ENCODE data around the gene NBEA. TPM values are rescaled to one million over a fixed set of nuclear protein-coding genes. Genes with fewer than 3 reads are reported as not detected.

The NBEA gene
- total RNA-seq, 5 donors from 2014 or later (not counting 1 experiment from before 2014, with no cell fraction given): 1.3 to 8.7 (median 3.7) TPM

- Mint-ChIP-seq H3K36me3 (peaks cover 4% of the 10 kb centered on the region), H3K27ac (no peak overlapping the region), H3K27me3 (peaks cover 34 to 41% of the 10 kb centered on the region in 2 donors), H3K4me3 (no peak overlapping the region), H3K9me3 (peaks cover 0 to 2% (median 0%) of the 10 kb centered on the region in 3 donors), H3K4me1 (peaks cover 13 to 30% (median 17%) of the 10 kb centered on the region in 3 donors)
- DNase-seq (no peak), ATAC-seq (replicated peaks in 1 of 4) (no peak)
- peaks cover 8 to 25% of the 10 kb centered on the region in 2 experiments for H3K27me3 ChIP-seq (replicated peaks in 1 of 2; ENCODE audit: control insufficient read depth in 2 of 2, extremely low read depth in 1 of 2, insufficient read depth in 2 of 2, low read length in 1 of 2)
- WGBS (ENCODE audit: insufficient coverage): no CpG with 5 or more reads among the region's 2 CpGs
- H3K4me1 ChIP-seq (ENCODE audit: control insufficient read depth in 1 of 2, extremely low read depth in 1 of 2, insufficient read depth in 2 of 2, low read length in 2 of 2): peaks cover 8 to 21% of the 10 kb centered on the region in 2 experiments
- ChIA-PET POLR2A (no interaction called here), CTCF (no interaction called here)
- no peak overlapping the region for H3K27ac ChIP-seq (ENCODE audit: low read length)
- H3K4me3 ChIP-seq (ENCODE audit: control insufficient read depth in 1 of 2, extremely low read depth in 1 of 2, low read length in 1 of 2): no peak overlapping the region
- H3K36me3 ChIP-seq (ENCODE audit: control insufficient read depth in 2 of 2, extremely low read depth in 1 of 2, insufficient read depth in 1 of 2, low read length in 1 of 2): no peaks in the 10 kb centered on the region
- H3K9me3 ChIP-seq: no peaks in the 10 kb centered on the region
Measured at GRCh38 chr13:35480346-35480745, 538.3 kb downstream of the NBEA start.

- no peak overlapping the region for H3K27ac ChIP-seq (ENCODE audit: low read length)
- H3K27me3 ChIP-seq (replicated peaks in 1 of 2; ENCODE audit: control insufficient read depth in 2 of 2, extremely low read depth in 1 of 2, insufficient read depth in 2 of 2, low read length in 1 of 2): peaks cover 4 to 11% of the 10 kb centered on the region in 2 experiments
- H3K36me3 ChIP-seq (ENCODE audit: control insufficient read depth in 2 of 2, extremely low read depth in 1 of 2, insufficient read depth in 1 of 2, low read length in 1 of 2): no peaks in the 10 kb centered on the region
- ChIA-PET CTCF (no interaction called here), POLR2A (no interaction called here)
- Mint-ChIP-seq H3K27me3 (peaks cover 20 to 27% of the 10 kb centered on the region in 2 donors), H3K36me3 (no peaks in the 10 kb centered on the region), H3K27ac (no peak overlapping the region), H3K9me3 (no peaks in the 10 kb centered on the region), H3K4me1 (peaks cover 0 to 16% (median 2%) of the 10 kb centered on the region in 3 donors), H3K4me3 (no peak overlapping the region)
- DNase-seq: no peak
- peaks cover 0 to 7% of the 10 kb centered on the region in 2 experiments for H3K4me1 ChIP-seq (ENCODE audit: control insufficient read depth in 1 of 2, extremely low read depth in 1 of 2, insufficient read depth in 2 of 2, low read length in 2 of 2)
- no peaks in the 10 kb centered on the region for H3K9me3 ChIP-seq
- no CpG with 5 or more reads among the region's 2 CpGs for WGBS (ENCODE audit: insufficient coverage)
- no peak overlapping the region for H3K4me3 ChIP-seq (ENCODE audit: control insufficient read depth in 1 of 2, extremely low read depth in 1 of 2, low read length in 1 of 2)
- no peak for ATAC-seq (replicated peaks in 1 of 4)
Measured at GRCh38 chr13:35481777-35482176, 539.7 kb downstream of the NBEA start.

DNA sequence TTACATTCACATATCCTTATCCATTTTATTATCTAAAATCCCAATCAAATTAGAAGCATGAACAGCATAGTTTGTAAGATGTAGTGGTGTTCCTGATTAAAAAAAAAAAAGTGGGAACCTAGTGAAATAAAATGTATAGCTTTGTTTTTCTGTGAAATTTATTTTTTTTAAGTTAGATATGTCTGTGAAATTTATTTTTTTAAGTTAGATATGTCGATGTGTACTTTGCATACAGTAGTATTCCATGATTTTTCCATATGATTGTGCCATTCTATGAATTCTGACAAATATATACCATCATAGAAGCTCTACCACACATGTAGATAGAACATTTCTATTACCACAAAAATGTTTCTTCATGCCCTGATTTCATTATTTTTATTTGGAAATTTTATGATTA lies 540.5 kb downstream of the NBEA start:
- H3K27ac Mint-ChIP-seq: no peak overlapping the region
- H3K4me1 ChIP-seq (ENCODE audit: control insufficient read depth in 1 of 2, extremely low read depth in 1 of 2, insufficient read depth in 2 of 2, low read length in 2 of 2): peaks cover 0 to 6% of the 10 kb centered on the region in 2 experiments

DNA sequence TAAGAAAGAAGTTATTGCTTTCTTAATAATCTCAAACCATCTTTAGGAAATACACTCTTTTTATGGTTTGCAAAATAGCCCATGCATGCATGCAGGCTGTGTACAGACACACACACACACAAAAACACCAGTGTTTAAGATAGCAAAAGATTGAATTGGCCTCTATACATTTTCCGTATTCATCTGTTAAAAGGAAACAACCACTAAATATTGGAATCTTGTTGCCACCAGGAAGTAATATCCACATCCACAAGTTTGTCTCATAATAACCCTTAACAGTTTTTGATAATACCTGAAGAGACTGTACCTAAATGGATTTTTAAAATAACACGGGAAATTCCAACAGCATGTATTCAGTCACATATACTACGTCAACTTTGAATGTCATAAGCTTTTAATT lies 541.7 kb downstream of the NBEA start:
- H3K27me3 Mint-ChIP-seq: peaks cover 1 to 9% of the 10 kb centered on the region in 2 donors
- H3K4me3 ChIP-seq (ENCODE audit: control insufficient read depth in 1 of 2, extremely low read depth in 1 of 2, low read length in 1 of 2): no peak overlapping the region
- no peak overlapping the region for H3K4me3 Mint-ChIP-seq
- peaks cover 0 to 3% of the 10 kb centered on the region in 2 experiments for H3K27me3 ChIP-seq (replicated peaks in 1 of 2; ENCODE audit: control insufficient read depth in 2 of 2, extremely low read depth in 1 of 2, insufficient read depth in 2 of 2, low read length in 1 of 2)
- H3K4me1 ChIP-seq (ENCODE audit: control insufficient read depth in 1 of 2, extremely low read depth in 1 of 2, insufficient read depth in 2 of 2, low read length in 2 of 2): peaks cover 0 to 2% of the 10 kb centered on the region in 2 experiments
- no peak overlapping the region for H3K27ac Mint-ChIP-seq
- H3K9me3 Mint-ChIP-seq: no peaks in the 10 kb centered on the region
- DNase-seq (no peak), ATAC-seq (replicated peaks in 1 of 4) (no peak)
- no peaks in the 10 kb centered on the region for H3K9me3 ChIP-seq
- POLR2A ChIA-PET: interaction anchor here in 1 of 2 donors (0.5 kb wide), 1 partner anchor 77 kb away, joined by 7 read pairs; no protein-coding TSS in a partner anchor
- no CpG with 5 or more reads among the region's 3 CpGs for WGBS (ENCODE audit: insufficient coverage)
- H3K36me3 ChIP-seq (ENCODE audit: control insufficient read depth in 2 of 2, extremely low read depth in 1 of 2, insufficient read depth in 1 of 2, low read length in 1 of 2): no peaks in the 10 kb centered on the region
- no peak overlapping the region for H3K27ac ChIP-seq (ENCODE audit: low read length)
- H3K36me3 Mint-ChIP-seq: no peaks in the 10 kb centered on the region
- CTCF ChIA-PET: no interaction called here
- H3K4me1 Mint-ChIP-seq: peaks cover 0 to 2% (median 0%) of the 10 kb centered on the region in 3 donors

More for the DNA sequence above, 540.5 kb downstream of the NBEA start:
- H3K27me3 Mint-ChIP-seq: peaks cover 12 to 19% of the 10 kb centered on the region in 2 donors
- WGBS (ENCODE audit: insufficient coverage): no CpG with 5 or more reads among the region's 1 CpG
- H3K4me1 Mint-ChIP-seq: peaks cover 0 to 10% (median 0%) of the 10 kb centered on the region in 3 donors
- no peak overlapping the region for H3K4me3 Mint-ChIP-seq
- H3K9me3 ChIP-seq: no peaks in the 10 kb centered on the region
- no peaks in the 10 kb centered on the region for H3K36me3 ChIP-seq (ENCODE audit: control insufficient read depth in 2 of 2, extremely low read depth in 1 of 2, insufficient read depth in 1 of 2, low read length in 1 of 2)
- H3K36me3 Mint-ChIP-seq: no peaks in the 10 kb centered on the region
- DNase-seq (no peak), ATAC-seq (replicated peaks in 1 of 4) (no peak)
- H3K27me3 ChIP-seq (replicated peaks in 1 of 2; ENCODE audit: control insufficient read depth in 2 of 2, extremely low read depth in 1 of 2, insufficient read depth in 2 of 2, low read length in 1 of 2): peaks cover 2 to 10% of the 10 kb centered on the region in 2 experiments
- POLR2A ChIA-PET: no interaction called here
- no peak overlapping the region for H3K27ac ChIP-seq (ENCODE audit: low read length)
- H3K4me3 ChIP-seq (ENCODE audit: control insufficient read depth in 1 of 2, extremely low read depth in 1 of 2, low read length in 1 of 2): no peak overlapping the region
- CTCF ChIA-PET: no interaction called here
- no peaks in the 10 kb centered on the region for H3K9me3 Mint-ChIP-seq

- Mint-ChIP-seq H3K4me3 (no peak overlapping the region), H3K27me3 (peaks cover 0 to 3% of the 10 kb centered on the region in 2 donors), H3K4me1 (no peaks in the 10 kb centered on the region), H3K9me3 (peaks cover 0 to 1% (median 0%) of the 10 kb centered on the region in 3 donors), H3K27ac (no peak overlapping the region), H3K36me3 (no peaks in the 10 kb centered on the region)
- WGBS (ENCODE audit: insufficient coverage): no CpG with 5 or more reads among the region's 2 CpGs
- no peaks in the 10 kb centered on the region for H3K27me3 ChIP-seq (replicated peaks in 1 of 2; ENCODE audit: control insufficient read depth in 2 of 2, extremely low read depth in 1 of 2, insufficient read depth in 2 of 2, low read length in 1 of 2)
- H3K27ac ChIP-seq (ENCODE audit: low read length): no peak overlapping the region
- no peak overlapping the region for H3K4me3 ChIP-seq (ENCODE audit: control insufficient read depth in 1 of 2, extremely low read depth in 1 of 2, low read length in 1 of 2)
- DNase-seq: no peak
- no peak for ATAC-seq (replicated peaks in 1 of 4)
- POLR2A ChIA-PET: interaction anchor here in 1 of 2 donors (0.5 kb wide), 1 partner anchor 77 kb away, joined by 7 read pairs; no protein-coding TSS in a partner anchor
- H3K9me3 ChIP-seq: no peaks in the 10 kb centered on the region
- H3K36me3 ChIP-seq (ENCODE audit: control insufficient read depth in 2 of 2, extremely low read depth in 1 of 2, insufficient read depth in 1 of 2, low read length in 1 of 2): no peaks in the 10 kb centered on the region
- H3K4me1 ChIP-seq (ENCODE audit: control insufficient read depth in 1 of 2, extremely low read depth in 1 of 2, insufficient read depth in 2 of 2, low read length in 2 of 2): no peaks in the 10 kb centered on the region
- CTCF ChIA-PET: no interaction called here
Measured at GRCh38 chr13:35484384-35484783, 542.3 kb downstream of the NBEA start.

- Mint-ChIP-seq H3K9me3 (peaks cover 0 to 2% (median 0%) of the 10 kb centered on the region in 3 donors), H3K36me3 (no peaks in the 10 kb centered on the region), H3K4me3 (no peak overlapping the region), H3K4me1 (no peaks in the 10 kb centered on the region), H3K27ac (no peak overlapping the region), H3K27me3 (no peaks in the 10 kb centered on the region)
- Histone ChIP-seq H3K27me3 (replicated peaks in 1 of 2; ENCODE audit: control insufficient read depth in 2 of 2, extremely low read depth in 1 of 2, insufficient read depth in 2 of 2, low read length in 1 of 2) (no peaks in the 10 kb centered on the region), H3K9me3 (no peaks in the 10 kb centered on the region), H3K36me3 (ENCODE audit: control insufficient read depth in 2 of 2, extremely low read depth in 1 of 2, insufficient read depth in 1 of 2, low read length in 1 of 2) (no peaks in the 10 kb centered on the region), H3K27ac (ENCODE audit: low read length) (no peak overlapping the region), H3K4me1 (ENCODE audit: control insufficient read depth in 1 of 2, extremely low read depth in 1 of 2, insufficient read depth in 2 of 2, low read length in 2 of 2) (no peaks in the 10 kb centered on the region), H3K4me3 (ENCODE audit: control insufficient read depth in 1 of 2, extremely low read depth in 1 of 2, low read length in 1 of 2) (no peak overlapping the region)
- POLR2A ChIA-PET: no interaction called here
- no CpG with 5 or more reads among the region's 3 CpGs for WGBS (ENCODE audit: insufficient coverage)
- ATAC-seq (replicated peaks in 1 of 4) (no peak), DNase-seq (no peak)
- CTCF ChIA-PET: no interaction called here
Measured at GRCh38 chr13:35485424-35485823, 543.4 kb downstream of the NBEA start.

DNA sequence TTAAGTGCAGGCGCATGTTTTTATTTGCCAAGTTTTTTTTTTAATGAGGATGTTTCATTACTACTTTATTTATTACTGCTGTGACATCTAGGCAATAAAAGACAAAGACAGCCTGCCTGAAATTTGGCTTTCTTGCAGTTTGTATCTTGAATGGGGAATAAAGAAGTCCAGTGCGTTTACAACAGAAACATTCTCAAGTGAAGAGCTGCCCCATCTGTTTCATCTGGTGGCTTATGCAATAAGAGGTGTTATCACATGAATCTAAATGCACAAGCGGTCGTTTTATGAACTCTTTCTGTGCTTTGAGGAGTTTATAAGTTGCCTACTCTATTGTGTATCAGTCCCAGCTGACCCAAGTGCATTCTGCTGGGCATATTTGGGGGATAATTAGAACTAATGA lies 547.0 kb downstream of the NBEA start:
- Histone ChIP-seq H3K36me3 (ENCODE audit: control insufficient read depth in 2 of 2, extremely low read depth in 1 of 2, insufficient read depth in 1 of 2, low read length in 1 of 2) (no peaks in the 10 kb centered on the region), H3K27me3 (replicated peaks in 1 of 2; ENCODE audit: control insufficient read depth in 2 of 2, extremely low read depth in 1 of 2, insufficient read depth in 2 of 2, low read length in 1 of 2) (no peaks in the 10 kb centered on the region), H3K9me3 (no peaks in the 10 kb centered on the region), H3K4me1 (ENCODE audit: control insufficient read depth in 1 of 2, extremely low read depth in 1 of 2, insufficient read depth in 2 of 2, low read length in 2 of 2) (no peaks in the 10 kb centered on the region), H3K27ac (ENCODE audit: low read length) (no peak overlapping the region), H3K4me3 (ENCODE audit: control insufficient read depth in 1 of 2, extremely low read depth in 1 of 2, low read length in 1 of 2) (no peak overlapping the region)
- WGBS (ENCODE audit: insufficient coverage): no CpG with 5 or more reads among the region's 4 CpGs
- no peak overlapping the region for H3K27ac Mint-ChIP-seq
- H3K4me1 Mint-ChIP-seq: no peaks in the 10 kb centered on the region
- ATAC-seq (replicated peaks in 1 of 4) (no peak), DNase-seq (no peak)
- no peaks in the 10 kb centered on the region for H3K36me3 Mint-ChIP-seq
- CTCF ChIA-PET: no interaction called here
- H3K27me3 Mint-ChIP-seq: no peaks in the 10 kb centered on the region
- H3K4me3 Mint-ChIP-seq: no peak overlapping the region
- POLR2A ChIA-PET: no interaction called here
- H3K9me3 Mint-ChIP-seq: peaks cover 0 to 10% (median 7%) of the 10 kb centered on the region in 3 donors
